Measurements from ENCODE around the gene MBP. TPM values are rescaled to one million over a fixed set of nuclear protein-coding genes. Genes with fewer than 3 reads are reported as not detected.

MBP gene
- total and polyA plus RNA-seq, 2 donors from 2014 or later, result 15.1 to 61.2 TPM

- intact Hi-C loops (cut with DNase I), result no loop called here
- Histone ChIP-seq H3K9me3 (ENCODE audit: control insufficient read depth in 2 of 3, insufficient read depth in 1 of 3, low read length in 3 of 3) (no peaks in the 10 kb centered on the region), H3K9ac (ENCODE audit: low read length in 3 of 3) (no peak overlapping the region), H3K4me1 (ENCODE audit: control insufficient read depth in 2 of 3, insufficient read depth in 2 of 3, low read depth in 1 of 3, low read length in 3 of 3) (peaks cover under 1 to 25% (median 11%) of the 10 kb centered on the region in 3 donors), H3K27ac (ENCODE audit: low read depth in 2 of 2, low read length in 2 of 2) (peak overlapping the region; percentile 36 to 68), H3K36me3 (ENCODE audit: control insufficient read depth in 2 of 3, insufficient read depth in 3 of 3, low read length in 3 of 3) (peaks cover 0 to 6% (median 2%) of the 10 kb centered on the region in 3 donors), H3K27me3 (ENCODE audit: control insufficient read depth, insufficient read depth, low read length) (no peaks in the 10 kb centered on the region), H3K4me3 (ENCODE audit: low read length in 3 of 3) (no peak overlapping the region)
- no peak for FAIRE-seq
- peak in 3 of 5 donors; percentile 31 to 72 (median 43) for DNase-seq
- TF ChIP-seq CTCF (IDR thresholded peaks at IDR 0.05; ENCODE audit: borderline replicate concordance, extremely low read depth, insufficient read depth), result no peak
Observed at GRCh38 chr18:77095391-77096371, 36.9 kb downstream of the MBP start.

- TF ChIP-seq CTCF (IDR thresholded peaks at IDR 0.05; ENCODE audit: borderline replicate concordance, extremely low read depth, insufficient read depth), result no peak
- FAIRE-seq (no peak), DNase-seq (peak in 2 of 5 donors; percentile 19 to 41)
- Histone ChIP-seq H3K9me3 (ENCODE audit: control insufficient read depth in 2 of 3, insufficient read depth in 1 of 3, low read length in 3 of 3) (no peaks in the 10 kb centered on the region), H3K9ac (ENCODE audit: low read length in 3 of 3) (no peak overlapping the region), H3K27ac (ENCODE audit: low read depth in 2 of 2, low read length in 2 of 2) (no peak overlapping the region), H3K4me3 (ENCODE audit: low read length in 3 of 3) (no peak overlapping the region), H3K4me1 (ENCODE audit: control insufficient read depth in 2 of 3, insufficient read depth in 2 of 3, low read depth in 1 of 3, low read length in 3 of 3) (peaks cover 0 to 29% (median 11%) of the 10 kb centered on the region in 3 donors), H3K27me3 (ENCODE audit: control insufficient read depth, insufficient read depth, low read length) (no peaks in the 10 kb centered on the region), H3K36me3 (ENCODE audit: control insufficient read depth in 2 of 3, insufficient read depth in 3 of 3, low read length in 3 of 3) (peaks cover 0 to 3% (median 0%) of the 10 kb centered on the region in 3 donors)
- intact Hi-C loops (cut with DNase I), result no loop called here
Observed at GRCh38 chr18:77093586-77093985, 39.0 kb downstream of the MBP start.

GRCh38 chr18:77093067-77093430 lies 39.5 kb downstream of the MBP start:
- H3K36me3 ChIP-seq (ENCODE audit: control insufficient read depth in 2 of 3, insufficient read depth in 3 of 3, low read length in 3 of 3), result peaks cover 0 to 3% (median 0%) of the 10 kb centered on the region in 3 donors
- TF ChIP-seq CTCF (IDR thresholded peaks at IDR 0.05; ENCODE audit: borderline replicate concordance, extremely low read depth, insufficient read depth), result no peak
- FAIRE-seq (no peak), DNase-seq (peak in 2 of 5 donors; percentile 35 to 68)
- H3K9ac ChIP-seq (ENCODE audit: low read length in 3 of 3), result no peak overlapping the region
- no peak overlapping the region for H3K4me3 ChIP-seq (ENCODE audit: low read length in 3 of 3)
- no peaks in the 10 kb centered on the region for H3K9me3 ChIP-seq (ENCODE audit: control insufficient read depth in 2 of 3, insufficient read depth in 1 of 3, low read length in 3 of 3)
- H3K27ac ChIP-seq (ENCODE audit: low read depth in 2 of 2, low read length in 2 of 2), result no peak overlapping the region
- no peaks in the 10 kb centered on the region for H3K27me3 ChIP-seq (ENCODE audit: control insufficient read depth, insufficient read depth, low read length)
- intact Hi-C loops (cut with DNase I), result no loop called here
- H3K4me1 ChIP-seq (ENCODE audit: control insufficient read depth in 2 of 3, insufficient read depth in 2 of 3, low read depth in 1 of 3, low read length in 3 of 3), result peaks cover 0 to 26% (median 8%) of the 10 kb centered on the region in 3 donors
